ENCODE results near the gene ZMIZ1. TPM values are rescaled to one million over a fixed set of nuclear protein-coding genes. Genes with fewer than 3 reads are reported as not detected.
A peak's percentile ranks its signal among the peaks of the same experiment; 100 is the strongest.

ZMIZ1 gene
- total RNA-seq, 1 donor from 2014 or later: 173 TPM

- no peak for DNase-seq (ENCODE audit: low spot score in 2 of 2, unreplicated experiment in 2 of 2)
- Mint-ChIP-seq H3K36me3 (peaks cover 2% of the 10 kb centered on the region), H3K27me3 (ENCODE audit: low read depth) (no peaks in the 10 kb centered on the region), H3K27ac (peak overlapping the region; percentile 77), H3K4me1 (peaks cover 73% of the 10 kb centered on the region), H3K9me3 (no peaks in the 10 kb centered on the region), H3K4me3 (no peak overlapping the region)
- TF ChIP-seq, protein P1, sequence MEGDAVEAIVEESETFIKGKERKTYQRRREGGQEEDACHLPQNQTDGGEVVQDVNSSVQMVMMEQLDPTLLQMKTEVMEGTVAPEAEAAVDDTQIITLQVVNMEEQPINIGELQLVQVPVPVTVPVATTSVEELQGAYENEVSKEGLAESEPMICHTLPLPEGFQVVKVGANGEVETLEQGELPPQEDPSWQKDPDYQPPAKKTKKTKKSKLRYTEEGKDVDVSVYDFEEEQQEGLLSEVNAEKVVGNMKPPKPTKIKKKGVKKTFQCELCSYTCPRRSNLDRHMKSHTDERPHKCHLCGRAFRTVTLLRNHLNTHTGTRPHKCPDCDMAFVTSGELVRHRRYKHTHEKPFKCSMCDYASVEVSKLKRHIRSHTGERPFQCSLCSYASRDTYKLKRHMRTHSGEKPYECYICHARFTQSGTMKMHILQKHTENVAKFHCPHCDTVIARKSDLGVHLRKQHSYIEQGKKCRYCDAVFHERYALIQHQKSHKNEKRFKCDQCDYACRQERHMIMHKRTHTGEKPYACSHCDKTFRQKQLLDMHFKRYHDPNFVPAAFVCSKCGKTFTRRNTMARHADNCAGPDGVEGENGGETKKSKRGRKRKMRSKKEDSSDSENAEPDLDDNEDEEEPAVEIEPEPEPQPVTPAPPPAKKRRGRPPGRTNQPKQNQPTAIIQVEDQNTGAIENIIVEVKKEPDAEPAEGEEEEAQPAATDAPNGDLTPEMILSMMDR (IDR thresholded peaks at IDR 0.05; ENCODE audit: unreplicated experiment): no peak
Measured at GRCh38 chr10:79182781-79183467, 114.2 kb downstream of the ZMIZ1 start.

DNA sequence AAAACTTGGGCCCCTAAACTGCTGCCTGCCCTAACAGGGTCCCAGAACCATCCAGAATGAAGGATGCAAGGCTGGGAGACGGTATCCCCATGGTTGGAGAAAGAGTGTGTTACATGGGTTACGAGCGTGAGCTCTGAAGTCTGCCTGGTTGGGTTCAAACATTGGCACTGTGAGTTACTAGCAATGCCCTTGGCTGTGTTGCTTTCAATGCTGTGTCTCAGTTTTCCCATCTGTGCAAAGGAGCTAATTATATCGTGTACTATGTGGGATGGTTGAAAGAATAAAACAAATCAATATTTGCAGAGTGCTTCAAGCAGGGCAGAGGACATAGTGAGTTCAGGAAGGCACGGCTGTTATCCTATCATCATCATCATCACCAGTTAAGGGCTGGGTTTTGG lies 114.7 kb downstream of the ZMIZ1 start:
- peaks cover 2% of the 10 kb centered on the region for H3K36me3 Mint-ChIP-seq
- H3K4me1 Mint-ChIP-seq: peaks cover 73% of the 10 kb centered on the region
- H3K4me3 Mint-ChIP-seq: no peak overlapping the region
- no peak for DNase-seq (ENCODE audit: low spot score in 2 of 2, unreplicated experiment in 2 of 2)
- no peaks in the 10 kb centered on the region for H3K9me3 Mint-ChIP-seq
- TF ChIP-seq, protein P1 (IDR thresholded peaks at IDR 0.05; ENCODE audit: unreplicated experiment): no peak
- H3K27me3 Mint-ChIP-seq (ENCODE audit: low read depth): no peaks in the 10 kb centered on the region
- H3K27ac Mint-ChIP-seq: peak overlapping the region; percentile 77

GRCh38 chr10:79184145-79184625 lies 115.4 kb downstream of the ZMIZ1 start:
- Mint-ChIP-seq H3K36me3 (peaks cover 2% of the 10 kb centered on the region), H3K4me3 (no peak overlapping the region), H3K27me3 (ENCODE audit: low read depth) (no peaks in the 10 kb centered on the region), H3K27ac (peak overlapping the region; percentile 64), H3K9me3 (no peaks in the 10 kb centered on the region), H3K4me1 (peaks cover 73% of the 10 kb centered on the region)
- no peak for DNase-seq (ENCODE audit: low spot score in 2 of 2, unreplicated experiment in 2 of 2)
- TF ChIP-seq, protein P1 (IDR thresholded peaks at IDR 0.05; ENCODE audit: unreplicated experiment): no peak

DNA sequence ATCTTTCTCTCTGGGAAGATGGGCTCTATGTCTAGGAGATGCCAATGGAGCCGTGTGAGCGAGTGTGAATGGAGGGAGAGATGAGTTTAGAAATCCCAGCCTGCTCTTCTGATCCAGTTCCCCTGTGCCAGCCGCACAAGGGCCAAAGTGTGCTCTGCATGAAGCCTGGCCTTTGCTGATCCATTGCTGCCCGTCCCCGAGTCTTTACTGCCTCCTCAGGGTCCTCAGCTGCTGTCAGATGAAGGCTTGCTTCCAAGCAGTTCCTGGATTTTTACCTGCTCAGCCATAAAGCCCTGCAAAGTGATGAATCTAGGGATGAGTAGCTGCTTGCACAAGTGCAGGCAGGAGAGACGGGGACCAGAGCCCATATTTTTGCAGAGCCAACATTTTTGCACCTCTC lies 115.9 kb downstream of the ZMIZ1 start:
- Mint-ChIP-seq H3K4me3 (no peak overlapping the region), H3K4me1 (peaks cover 70% of the 10 kb centered on the region), H3K9me3 (no peaks in the 10 kb centered on the region), H3K27me3 (ENCODE audit: low read depth) (no peaks in the 10 kb centered on the region), H3K27ac (peak overlapping the region; percentile 60), H3K36me3 (peaks cover 2% of the 10 kb centered on the region)
- TF ChIP-seq, protein P1 (IDR thresholded peaks at IDR 0.05; ENCODE audit: unreplicated experiment): no peak
- DNase-seq (ENCODE audit: low spot score in 2 of 2, unreplicated experiment in 2 of 2): no peak

GRCh38 chr10:79185067-79185774 lies 116.5 kb downstream of the ZMIZ1 start:
- H3K4me3 Mint-ChIP-seq: no peak overlapping the region
- H3K36me3 Mint-ChIP-seq: peaks cover 2% of the 10 kb centered on the region
- TF ChIP-seq, protein P1 (IDR thresholded peaks at IDR 0.05; ENCODE audit: unreplicated experiment): no peak
- no peaks in the 10 kb centered on the region for H3K27me3 Mint-ChIP-seq (ENCODE audit: low read depth)
- no peak for DNase-seq (ENCODE audit: low spot score in 2 of 2, unreplicated experiment in 2 of 2)
- peak overlapping the region; percentile 59 for H3K27ac Mint-ChIP-seq
- no peaks in the 10 kb centered on the region for H3K9me3 Mint-ChIP-seq
- H3K4me1 Mint-ChIP-seq: peaks cover 69% of the 10 kb centered on the region

Measured in mesothelial cell of epicardium (in vitro differentiated cells).